Large intestine (tissue), 3 donors: ENCODE results near the gene ICAM2. TPM values are rescaled to one million over a fixed set of nuclear protein-coding genes. Genes with fewer than 3 reads are reported as not detected.

Experiments
- DNase-seq, 2 donors: peaks; one replicate each; pipeline versions ENCODE4 v3.0.0 to v3.0.0-alpha.2; 2013
- H3K27ac ChIP-seq: one replicate; pipeline ENCODE4 v1.5.1; 2013; ENCODE audit warnings: low read length
- H3K27me3 ChIP-seq: 2 replicates; pipeline ENCODE4 v1.6.1; 2013; ENCODE audit warnings: low read length; ENCODE audit not compliant: control insufficient read depth, insufficient read depth
- H3K36me3 ChIP-seq: 2 replicates; pipeline ENCODE4 v1.6.1; 2013; ENCODE audit warnings: low read length; ENCODE audit not compliant: control insufficient read depth, insufficient read depth
- H3K4me1 ChIP-seq: one replicate; pipeline ENCODE4 v1.6.1; 2013; ENCODE audit warnings: low read length; ENCODE audit not compliant: control insufficient read depth, insufficient read depth
- H3K4me3 ChIP-seq: one replicate; pipeline ENCODE4 v1.5.1; 2013; ENCODE audit warnings: low read length
- H3K9me3 ChIP-seq: one replicate; pipeline ENCODE4 v1.6.1; 2013; ENCODE audit warnings: mild to moderate bottlenecking, low read depth, low read length, moderate library complexity; ENCODE audit not compliant: control insufficient read depth
- WGBS: methylation state at CpG from one replicate; pipeline ENCODE4 v1.1.5; 2013; ENCODE audit warnings: low lambda C conversion rate; ENCODE audit not compliant: insufficient coverage; 5-methylcytosine and 5-hydroxymethylcytosine counted together
- polyA plus RNA-seq: library from polyadenylated mRNA; unstranded; fragments of 120-200 nt; gene quantifications from one replicate; pipeline ENCODE4 v1.2.1, GENCODE V29; 2013

Gene ICAM2
- polyA plus RNA-seq, 1 donor: 15.1 TPM

GRCh38 chr17:64048805-64049204 lies 28.4 kb upstream of the ICAM2 start:
- Histone ChIP-seq H3K9me3 (no peaks in the 10 kb centered on the region), H3K27me3 (no peaks in the 10 kb centered on the region), H3K36me3 (peaks cover 91% of the 10 kb centered on the region), H3K27ac (no peak overlapping the region), H3K4me3 (no peak overlapping the region), H3K4me1 (no peaks in the 10 kb centered on the region)
- no peak for DNase-seq
- WGBS: no CpG with 5 or more reads among the region's 9 CpGs

DNA sequence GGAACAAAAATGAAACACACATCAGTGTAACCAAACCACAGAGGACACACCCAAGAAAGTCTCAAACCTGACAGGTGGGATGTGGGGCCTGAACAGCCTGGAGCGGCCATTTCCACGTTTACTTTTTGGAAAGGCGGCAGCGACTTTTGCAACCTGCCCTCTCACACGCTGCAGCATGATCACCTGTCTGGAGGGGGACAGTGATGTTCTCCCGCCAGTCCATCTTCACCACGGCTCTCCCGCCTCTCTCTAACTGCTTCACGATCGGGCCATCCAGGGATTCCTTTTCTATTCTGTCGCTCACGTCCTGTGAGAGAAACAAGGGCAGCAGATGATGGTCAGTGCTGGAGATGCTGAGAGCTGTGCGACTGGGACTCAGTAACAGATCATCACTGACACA lies 24.7 kb upstream of the ICAM2 start:
- Histone ChIP-seq H3K4me3 (no peak overlapping the region), H3K9me3 (no peaks in the 10 kb centered on the region), H3K27me3 (no peaks in the 10 kb centered on the region), H3K27ac (no peak overlapping the region), H3K4me1 (peaks cover 5% of the 10 kb centered on the region), H3K36me3 (peaks cover 73% of the 10 kb centered on the region)
- no peak for DNase-seq
- WGBS: 100% methylated on average over 2 of the region's 13 CpGs

GRCh38 chr17:64042700-64043485 lies 22.5 kb upstream of the ICAM2 start:
- no peak overlapping the region for H3K27ac ChIP-seq
- H3K9me3 ChIP-seq: no peaks in the 10 kb centered on the region
- no peaks in the 10 kb centered on the region for H3K27me3 ChIP-seq
- no CpG with 5 or more reads among the region's 12 CpGs for WGBS
- peaks cover 59% of the 10 kb centered on the region for H3K36me3 ChIP-seq
- peaks cover 8% of the 10 kb centered on the region for H3K4me1 ChIP-seq
- no peak for DNase-seq
- H3K4me3 ChIP-seq: no peak overlapping the region

GRCh38 chr17:64041912-64042311 lies 21.5 kb upstream of the ICAM2 start:
- DNase-seq: no peak
- no peak overlapping the region for H3K27ac ChIP-seq
- H3K4me1 ChIP-seq: peaks cover 8% of the 10 kb centered on the region
- H3K4me3 ChIP-seq: no peak overlapping the region
- H3K27me3 ChIP-seq: no peaks in the 10 kb centered on the region
- WGBS: 75% methylated on average over 6 of the region's 11 CpGs
- peaks cover 55% of the 10 kb centered on the region for H3K36me3 ChIP-seq
- no peaks in the 10 kb centered on the region for H3K9me3 ChIP-seq

GRCh38 chr17:64040206-64040605 lies 19.8 kb upstream of the ICAM2 start:
- H3K4me3 ChIP-seq: no peak overlapping the region
- no peaks in the 10 kb centered on the region for H3K27me3 ChIP-seq
- DNase-seq: peak in 1 of 2 donors; percentile 71
- H3K36me3 ChIP-seq: peaks cover 37% of the 10 kb centered on the region
- peaks cover 8% of the 10 kb centered on the region for H3K4me1 ChIP-seq
- WGBS: 67% methylated on average over 2 of the region's 6 CpGs
- no peak overlapping the region for H3K27ac ChIP-seq
- H3K9me3 ChIP-seq: no peaks in the 10 kb centered on the region

- H3K27ac ChIP-seq: no peak overlapping the region
- no peak overlapping the region for H3K4me3 ChIP-seq
- 100% methylated on average over 2 of the region's 3 CpGs for WGBS
- no peaks in the 10 kb centered on the region for H3K27me3 ChIP-seq
- no peak for DNase-seq
- H3K9me3 ChIP-seq: no peaks in the 10 kb centered on the region
- H3K36me3 ChIP-seq: peaks cover 26% of the 10 kb centered on the region
- H3K4me1 ChIP-seq: peaks cover 8% of the 10 kb centered on the region
Measured at GRCh38 chr17:64039106-64039400, 18.6 kb upstream of the ICAM2 start.

GRCh38 chr17:64038331-64039105 lies 18.1 kb upstream of the ICAM2 start:
- WGBS: no CpG with 5 or more reads among the region's 16 CpGs
- no peak overlapping the region for H3K4me3 ChIP-seq
- peaks cover 8% of the 10 kb centered on the region for H3K4me1 ChIP-seq
- H3K27me3 ChIP-seq: no peaks in the 10 kb centered on the region
- H3K27ac ChIP-seq: no peak overlapping the region
- H3K36me3 ChIP-seq: peaks cover 21% of the 10 kb centered on the region
- DNase-seq: peak in 1 of 2 donors; percentile 27
- no peaks in the 10 kb centered on the region for H3K9me3 ChIP-seq

DNA sequence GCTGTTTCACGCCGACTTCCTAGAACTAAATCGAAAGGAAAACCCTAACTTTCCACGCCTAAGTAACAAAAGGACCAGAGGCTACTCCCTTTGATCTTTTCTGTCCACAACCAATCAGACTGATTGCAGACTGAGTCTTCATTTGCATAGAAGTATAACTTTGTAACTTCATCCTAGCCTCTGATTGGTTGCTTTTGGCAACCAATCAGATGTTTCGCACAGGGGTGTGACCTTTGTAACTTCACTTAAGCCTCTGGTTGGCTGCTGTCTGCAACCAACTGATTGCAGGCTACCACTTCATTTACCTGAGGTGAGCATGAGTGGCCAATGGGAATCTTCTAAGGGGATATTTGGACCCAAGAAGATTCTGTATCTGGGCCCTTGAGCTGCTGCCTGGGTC lies 17.4 kb upstream of the ICAM2 start:
- Histone ChIP-seq H3K27ac (no peak overlapping the region), H3K4me3 (no peak overlapping the region), H3K9me3 (no peaks in the 10 kb centered on the region), H3K27me3 (no peaks in the 10 kb centered on the region), H3K36me3 (peaks cover 16% of the 10 kb centered on the region), H3K4me1 (peaks cover 8% of the 10 kb centered on the region)
- WGBS: no CpG with 5 or more reads among the region's 5 CpGs
- no peak for DNase-seq

GRCh38 chr17:64037180-64037579 lies 16.7 kb upstream of the ICAM2 start:
- no peak overlapping the region for H3K27ac ChIP-seq
- DNase-seq: no peak
- H3K27me3 ChIP-seq: no peaks in the 10 kb centered on the region
- no peak overlapping the region for H3K4me3 ChIP-seq
- WGBS: no CpG with 5 or more reads among the region's 6 CpGs
- no peaks in the 10 kb centered on the region for H3K9me3 ChIP-seq
- peaks cover 8% of the 10 kb centered on the region for H3K4me1 ChIP-seq
- H3K36me3 ChIP-seq: peaks cover 14% of the 10 kb centered on the region

GRCh38 chr17:64036198-64036922 lies 15.9 kb upstream of the ICAM2 start:
- Histone ChIP-seq H3K36me3 (peaks cover 10% of the 10 kb centered on the region), H3K4me1 (peaks cover 8% of the 10 kb centered on the region), H3K4me3 (no peak overlapping the region), H3K27ac (no peak overlapping the region), H3K27me3 (no peaks in the 10 kb centered on the region), H3K9me3 (no peaks in the 10 kb centered on the region)
- 17% methylated on average over 1 of the region's 14 CpGs for whole genome bisulfite sequencing
- DNase-seq: peak in 1 of 2 donors; percentile 33
